ENCODE measurements around the gene SERBP1.

DNA sequence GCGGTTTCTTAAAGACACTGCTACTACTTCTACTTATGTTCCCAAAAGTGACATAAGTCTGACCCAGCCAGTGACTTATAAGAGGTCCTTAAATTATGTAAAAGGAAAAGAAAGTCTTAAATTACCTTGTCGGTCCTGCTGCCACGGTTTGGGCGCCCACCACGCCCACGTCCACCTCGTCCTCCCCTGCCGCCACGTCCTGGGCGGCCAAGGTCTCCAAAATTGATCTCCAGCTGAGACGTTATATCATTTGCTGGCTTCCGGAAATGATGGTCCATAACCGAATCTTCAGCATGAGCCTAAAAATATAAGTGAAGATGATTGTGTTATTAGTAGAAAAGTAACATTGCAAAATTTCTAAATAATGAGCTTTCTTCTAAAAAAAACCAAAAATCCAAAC lies 15.2 kb downstream of the SERBP1 start:
- TF ChIP-seq, protein P1, sequence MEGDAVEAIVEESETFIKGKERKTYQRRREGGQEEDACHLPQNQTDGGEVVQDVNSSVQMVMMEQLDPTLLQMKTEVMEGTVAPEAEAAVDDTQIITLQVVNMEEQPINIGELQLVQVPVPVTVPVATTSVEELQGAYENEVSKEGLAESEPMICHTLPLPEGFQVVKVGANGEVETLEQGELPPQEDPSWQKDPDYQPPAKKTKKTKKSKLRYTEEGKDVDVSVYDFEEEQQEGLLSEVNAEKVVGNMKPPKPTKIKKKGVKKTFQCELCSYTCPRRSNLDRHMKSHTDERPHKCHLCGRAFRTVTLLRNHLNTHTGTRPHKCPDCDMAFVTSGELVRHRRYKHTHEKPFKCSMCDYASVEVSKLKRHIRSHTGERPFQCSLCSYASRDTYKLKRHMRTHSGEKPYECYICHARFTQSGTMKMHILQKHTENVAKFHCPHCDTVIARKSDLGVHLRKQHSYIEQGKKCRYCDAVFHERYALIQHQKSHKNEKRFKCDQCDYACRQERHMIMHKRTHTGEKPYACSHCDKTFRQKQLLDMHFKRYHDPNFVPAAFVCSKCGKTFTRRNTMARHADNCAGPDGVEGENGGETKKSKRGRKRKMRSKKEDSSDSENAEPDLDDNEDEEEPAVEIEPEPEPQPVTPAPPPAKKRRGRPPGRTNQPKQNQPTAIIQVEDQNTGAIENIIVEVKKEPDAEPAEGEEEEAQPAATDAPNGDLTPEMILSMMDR (conservative IDR thresholded peaks at IDR 0.05): no peak
- TF ChIP-seq ZFX (IDR thresholded peaks at IDR 0.05): no peak
